Kidney (tissue), 14 donors: ENCODE data around the gene SPON1. TPM values are rescaled to one million over a fixed set of nuclear protein-coding genes. Genes with fewer than 3 reads are reported as not detected.

ENCODE experiments used
- DNase-seq, 5 donors: peaks; one replicate each; pipeline ENCODE4 v3.0.0-alpha.2; 2013 to 2020
- FAIRE-seq: peaks from 2 replicates; lab custom pipeline; 2012; peaks lifted over from hg19 to GRCh38; lab: Jason Lieb, UNC
- H3K27ac ChIP-seq, 2 donors: one replicate each; pipeline ENCODE4 v1.7.0; 2013; ENCODE audit warnings: low read depth in 2 of 2, low read length in 2 of 2, inconsistent platforms in 1 of 2
- H3K27me3 ChIP-seq: one replicate; pipeline ENCODE4 v1.7.1; 2013; ENCODE audit warnings: low read length, inconsistent platforms; ENCODE audit not compliant: control insufficient read depth, insufficient read depth
- H3K36me3 ChIP-seq, 3 donors: one replicate each; pipeline versions ENCODE4 v1.7.0 to v1.7.1; 2013; ENCODE audit warnings: low read length in 3 of 3, control low read depth in 1 of 3, inconsistent platforms in 1 of 3; ENCODE audit not compliant: insufficient read depth in 3 of 3, control insufficient read depth in 2 of 3
- H3K4me1 ChIP-seq, 3 donors: one replicate each; pipeline versions ENCODE4 v1.7.0 to v1.7.1; 2013; ENCODE audit warnings: low read length in 3 of 3, inconsistent platforms in 1 of 3, low read depth in 1 of 3; ENCODE audit not compliant: control insufficient read depth in 2 of 3, insufficient read depth in 2 of 3
- H3K4me3 ChIP-seq, 3 donors: one replicate each; pipeline versions ENCODE4 v1.7.0 to v1.8.1; 2013; ENCODE audit warnings: low read length in 3 of 3, control low read depth in 1 of 3, inconsistent platforms in 1 of 3
- H3K9ac ChIP-seq, 3 donors: one replicate each; pipeline versions ENCODE4 v1.7.0 to v1.7.1; 2013; ENCODE audit warnings: low read length in 3 of 3, control low read depth in 1 of 3, inconsistent platforms in 1 of 3
- H3K9me3 ChIP-seq, 3 donors: one replicate each; pipeline versions ENCODE4 v1.7.0 to v1.7.1; 2013; ENCODE audit warnings: low read length in 3 of 3, control low read depth in 1 of 3, inconsistent platforms in 1 of 3; ENCODE audit not compliant: control insufficient read depth in 2 of 3, insufficient read depth in 1 of 3
- CTCF ChIP-seq: IDR thresholded peaks from 3 replicates; pipeline ENCODE4 v1.5.1; 2012; ENCODE audit warnings: mild to moderate bottlenecking, moderate library complexity, borderline replicate concordance; ENCODE audit not compliant: insufficient read depth; ENCODE audit errors: extremely low read depth
- intact Hi-C: fragments of 100-400 bp; cut with DNase I; formaldehyde crosslinking; loops from one replicate; pipeline ENCODE4 v1.11.1; 2022
- polyA plus RNA-seq: library from polyadenylated mRNA; stranded (reverse); fragments of 350-450 nt; fragmentation: Illumina TruSeq; extraction: RNeasy Lipid Tissue Mini Kit (QIAGEN cat#74804); gene quantifications from one replicate; pipeline ENCODE4 v1.2.3, GENCODE V29; 2014; ENCODE audit warnings: low read depth, low replicate concordance; ENCODE audit not compliant: insufficient read depth
- total RNA-seq: library from RNA; stranded (reverse); fragmentation: NEBNext Ultra II Directional; extraction: Animal tissue kit (Norgen Biotek cat#: 25700); gene quantifications from one replicate; pipeline ENCODE4 v1.2.1, GENCODE V29; 2021
- donor health status: control.
- donor health status: control.
- donor health status: control.
- donor health status: control.
- donor health status: control.
- donor health status: DM: yes; HTN: yes; CAD: no.
- donor health status: Normal renal cell carcinoma (clear cell type).

The SPON1 gene
- total and polyA plus RNA-seq, 2 donors from 2014 or later: 3.8 to 77.9 TPM

- no peak overlapping the region for H3K27ac ChIP-seq
- no peaks in the 10 kb centered on the region for H3K4me1 ChIP-seq
- no peak overlapping the region for H3K4me3 ChIP-seq
- DNase-seq (no peak), FAIRE-seq (no peak)
- TF ChIP-seq CTCF: no peak
- intact Hi-C loops: no loop called here
- no peaks in the 10 kb centered on the region for H3K27me3 ChIP-seq
- no peaks in the 10 kb centered on the region for H3K9me3 ChIP-seq
- H3K36me3 ChIP-seq: no peaks in the 10 kb centered on the region
- no peak overlapping the region for H3K9ac ChIP-seq
These were observed 295.9 kb downstream of the SPON1 start for GRCh38 chr11:14258221-14258935.

GRCh38 chr11:14259186-14259784 is 296.8 kb downstream of the SPON1 start:
- FAIRE-seq (no peak), DNase-seq (no peak)
- intact Hi-C loops: no loop called here
- Histone ChIP-seq H3K4me1 (no peaks in the 10 kb centered on the region), H3K4me3 (no peak overlapping the region), H3K9ac (no peak overlapping the region), H3K9me3 (no peaks in the 10 kb centered on the region), H3K27me3 (no peaks in the 10 kb centered on the region), H3K27ac (no peak overlapping the region), H3K36me3 (no peaks in the 10 kb centered on the region)
- TF ChIP-seq CTCF: no peak

GRCh38 chr11:14259878-14260277 is 297.4 kb downstream of the SPON1 start:
- no peak for TF ChIP-seq CTCF
- FAIRE-seq (no peak), DNase-seq (no peak)
- Histone ChIP-seq H3K4me3 (no peak overlapping the region), H3K9ac (no peak overlapping the region), H3K9me3 (no peaks in the 10 kb centered on the region), H3K27me3 (no peaks in the 10 kb centered on the region), H3K4me1 (no peaks in the 10 kb centered on the region), H3K36me3 (peaks cover 0 to under 1% (median 0%) of the 10 kb centered on the region in 3 donors), H3K27ac (no peak overlapping the region)
- intact Hi-C loops: no loop called here
